Measurements from ENCODE around the gene ESRRB.

Gene ESRRB

GRCh38 chr14:76405627-76406026 is 29.7 kb downstream of the ESRRB start:
- 89 to 90% methylated on average over 5 to 6 of the region's 7 CpGs for WGBS, 2 experiments

GRCh38 chr14:76407449-76408150 is 31.7 kb downstream of the ESRRB start:
- no peaks in the 10 kb centered on the region for H3K36me3 ChIP-seq (ENCODE audit: control insufficient read depth, insufficient read depth, low read length)
- no peaks in the 10 kb centered on the region for H3K27me3 ChIP-seq (ENCODE audit: control insufficient read depth, insufficient read depth, low read length, poor library complexity, severe bottlenecking)
- H3K9me3 ChIP-seq (ENCODE audit: control insufficient read depth, low read length) = no peaks in the 10 kb centered on the region
- WGBS, 2 experiments = 86 to 88% methylated on average over 9 of the region's 9 CpGs
- H3K4me1 ChIP-seq (ENCODE audit: control insufficient read depth, insufficient read depth, low read length) = peaks cover 10% of the 10 kb centered on the region
- H3K27ac ChIP-seq (ENCODE audit: insufficient read depth, low read depth, low read length, poor library complexity, severe bottlenecking) = no peak overlapping the region
- H3K4me3 ChIP-seq (ENCODE audit: insufficient read depth, low read depth, low read length) = no peak overlapping the region

More at GRCh38 chr14:76405627-76406026, 29.7 kb downstream of the ESRRB start:
- Histone ChIP-seq H3K4me1 (ENCODE audit: control insufficient read depth, insufficient read depth, low read length) (peaks cover 10% of the 10 kb centered on the region), H3K9me3 (ENCODE audit: control insufficient read depth, low read length) (no peaks in the 10 kb centered on the region), H3K4me3 (ENCODE audit: insufficient read depth, low read depth, low read length) (no peak overlapping the region), H3K36me3 (ENCODE audit: control insufficient read depth, insufficient read depth, low read length) (no peaks in the 10 kb centered on the region), H3K27ac (ENCODE audit: insufficient read depth, low read depth, low read length, poor library complexity, severe bottlenecking) (no peak overlapping the region), H3K27me3 (ENCODE audit: control insufficient read depth, insufficient read depth, low read length, poor library complexity, severe bottlenecking) (no peaks in the 10 kb centered on the region)

GRCh38 chr14:76408877-76409276 is 32.9 kb downstream of the ESRRB start:
- Histone ChIP-seq H3K9me3 (ENCODE audit: control insufficient read depth, low read length) (no peaks in the 10 kb centered on the region), H3K4me1 (ENCODE audit: control insufficient read depth, insufficient read depth, low read length) (peaks cover 10% of the 10 kb centered on the region), H3K36me3 (ENCODE audit: control insufficient read depth, insufficient read depth, low read length) (no peaks in the 10 kb centered on the region), H3K27ac (ENCODE audit: insufficient read depth, low read depth, low read length, poor library complexity, severe bottlenecking) (no peak overlapping the region), H3K27me3 (ENCODE audit: control insufficient read depth, insufficient read depth, low read length, poor library complexity, severe bottlenecking) (no peaks in the 10 kb centered on the region), H3K4me3 (ENCODE audit: insufficient read depth, low read depth, low read length) (no peak overlapping the region)
- 97 to 100% methylated on average over 1 of the region's 1 CpG for WGBS, 2 experiments

- H3K4me1 ChIP-seq (ENCODE audit: control insufficient read depth, insufficient read depth, low read length) = no peaks in the 10 kb centered on the region
- no peaks in the 10 kb centered on the region for H3K9me3 ChIP-seq (ENCODE audit: control insufficient read depth, low read length)
- no peaks in the 10 kb centered on the region for H3K36me3 ChIP-seq (ENCODE audit: control insufficient read depth, insufficient read depth, low read length)
- WGBS, 2 experiments = 43 to 46% methylated on average over 5 of the region's 5 CpGs
- no peak overlapping the region for H3K4me3 ChIP-seq (ENCODE audit: insufficient read depth, low read depth, low read length)
- H3K27ac ChIP-seq (ENCODE audit: insufficient read depth, low read depth, low read length, poor library complexity, severe bottlenecking) = no peak overlapping the region
- no peaks in the 10 kb centered on the region for H3K27me3 ChIP-seq (ENCODE audit: control insufficient read depth, insufficient read depth, low read length, poor library complexity, severe bottlenecking)
Observed at GRCh38 chr14:76412501-76412900, 36.6 kb downstream of the ESRRB start.

- Histone ChIP-seq H3K9me3 (ENCODE audit: control insufficient read depth, low read length) (no peaks in the 10 kb centered on the region), H3K27ac (ENCODE audit: insufficient read depth, low read depth, low read length, poor library complexity, severe bottlenecking) (no peak overlapping the region), H3K4me3 (ENCODE audit: insufficient read depth, low read depth, low read length) (no peak overlapping the region), H3K4me1 (ENCODE audit: control insufficient read depth, insufficient read depth, low read length) (no peaks in the 10 kb centered on the region), H3K36me3 (ENCODE audit: control insufficient read depth, insufficient read depth, low read length) (no peaks in the 10 kb centered on the region), H3K27me3 (ENCODE audit: control insufficient read depth, insufficient read depth, low read length, poor library complexity, severe bottlenecking) (no peaks in the 10 kb centered on the region)
- 46 to 52% methylated on average over 20 to 22 of the region's 23 CpGs for WGBS, 2 experiments
Observed at GRCh38 chr14:76413106-76413961, 37.4 kb downstream of the ESRRB start.

GRCh38 chr14:76413962-76414600 is 38.1 kb downstream of the ESRRB start:
- Histone ChIP-seq H3K27me3 (ENCODE audit: control insufficient read depth, insufficient read depth, low read length, poor library complexity, severe bottlenecking) (no peaks in the 10 kb centered on the region), H3K4me1 (ENCODE audit: control insufficient read depth, insufficient read depth, low read length) (no peaks in the 10 kb centered on the region), H3K4me3 (ENCODE audit: insufficient read depth, low read depth, low read length) (peak overlapping the region; percentile 20), H3K9me3 (ENCODE audit: control insufficient read depth, low read length) (no peaks in the 10 kb centered on the region), H3K27ac (ENCODE audit: insufficient read depth, low read depth, low read length, poor library complexity, severe bottlenecking) (no peak overlapping the region), H3K36me3 (ENCODE audit: control insufficient read depth, insufficient read depth, low read length) (no peaks in the 10 kb centered on the region)
- 21 to 23% methylated on average over 21 to 30 of the region's 36 CpGs for WGBS, 2 experiments

GRCh38 chr14:76419399-76419798 is 43.5 kb downstream of the ESRRB start:
- 90 to 93% methylated on average over 3 of the region's 3 CpGs for WGBS, 2 experiments
- Histone ChIP-seq H3K4me3 (ENCODE audit: insufficient read depth, low read depth, low read length) (no peak overlapping the region), H3K27me3 (ENCODE audit: control insufficient read depth, insufficient read depth, low read length, poor library complexity, severe bottlenecking) (no peaks in the 10 kb centered on the region), H3K27ac (ENCODE audit: insufficient read depth, low read depth, low read length, poor library complexity, severe bottlenecking) (no peak overlapping the region), H3K36me3 (ENCODE audit: control insufficient read depth, insufficient read depth, low read length) (no peaks in the 10 kb centered on the region), H3K9me3 (ENCODE audit: control insufficient read depth, low read length) (no peaks in the 10 kb centered on the region), H3K4me1 (ENCODE audit: control insufficient read depth, insufficient read depth, low read length) (no peaks in the 10 kb centered on the region)

- no peaks in the 10 kb centered on the region for H3K27me3 ChIP-seq (ENCODE audit: control insufficient read depth, insufficient read depth, low read length, poor library complexity, severe bottlenecking)
- WGBS, 2 experiments = 72 to 81% methylated on average over 4 of the region's 4 CpGs
- H3K4me3 ChIP-seq (ENCODE audit: insufficient read depth, low read depth, low read length) = no peak overlapping the region
- no peaks in the 10 kb centered on the region for H3K4me1 ChIP-seq (ENCODE audit: control insufficient read depth, insufficient read depth, low read length)
- H3K36me3 ChIP-seq (ENCODE audit: control insufficient read depth, insufficient read depth, low read length) = no peaks in the 10 kb centered on the region
- no peak overlapping the region for H3K27ac ChIP-seq (ENCODE audit: insufficient read depth, low read depth, low read length, poor library complexity, severe bottlenecking)
- no peaks in the 10 kb centered on the region for H3K9me3 ChIP-seq (ENCODE audit: control insufficient read depth, low read length)
Observed at GRCh38 chr14:76420827-76421226, 44.9 kb downstream of the ESRRB start.

- H3K4me3 ChIP-seq (ENCODE audit: insufficient read depth, low read depth, low read length) = no peak overlapping the region
- H3K9me3 ChIP-seq (ENCODE audit: control insufficient read depth, low read length) = no peaks in the 10 kb centered on the region
- 38 to 43% methylated on average over 4 of the region's 4 CpGs for WGBS, 2 experiments
- H3K27ac ChIP-seq (ENCODE audit: insufficient read depth, low read depth, low read length, poor library complexity, severe bottlenecking) = no peak overlapping the region
- H3K4me1 ChIP-seq (ENCODE audit: control insufficient read depth, insufficient read depth, low read length) = no peaks in the 10 kb centered on the region
- H3K36me3 ChIP-seq (ENCODE audit: control insufficient read depth, insufficient read depth, low read length) = no peaks in the 10 kb centered on the region
- H3K27me3 ChIP-seq (ENCODE audit: control insufficient read depth, insufficient read depth, low read length, poor library complexity, severe bottlenecking) = no peaks in the 10 kb centered on the region
Observed at GRCh38 chr14:76421662-76422061, 45.7 kb downstream of the ESRRB start.

- Histone ChIP-seq H3K27ac (ENCODE audit: insufficient read depth, low read depth, low read length, poor library complexity, severe bottlenecking) (no peak overlapping the region), H3K9me3 (ENCODE audit: control insufficient read depth, low read length) (no peaks in the 10 kb centered on the region), H3K27me3 (ENCODE audit: control insufficient read depth, insufficient read depth, low read length, poor library complexity, severe bottlenecking) (no peaks in the 10 kb centered on the region), H3K4me3 (ENCODE audit: insufficient read depth, low read depth, low read length) (no peak overlapping the region), H3K4me1 (ENCODE audit: control insufficient read depth, insufficient read depth, low read length) (no peaks in the 10 kb centered on the region), H3K36me3 (ENCODE audit: control insufficient read depth, insufficient read depth, low read length) (no peaks in the 10 kb centered on the region)
- 89 to 91% methylated on average over 6 to 7 of the region's 7 CpGs for WGBS, 2 experiments
Observed at GRCh38 chr14:76422662-76423061, 46.7 kb downstream of the ESRRB start.

Measured in ectodermal cell (in vitro differentiated cells).